HL-60/S4 treated with phorbol 12-myristate 13-acetate at 8.2 ng/mL for 4 days and 3 days (cell line): ENCODE data around the gene NELFB.

Experiments used
- in situ Hi-C: fragments of 300-500 bp; cut with MboI; formaldehyde crosslinking; loops from 2 replicates; pipeline ENCODE4 v1.15.0; 2022; ENCODE audit warnings: low sequenced_read_pairs

The NELFB gene

DNA sequence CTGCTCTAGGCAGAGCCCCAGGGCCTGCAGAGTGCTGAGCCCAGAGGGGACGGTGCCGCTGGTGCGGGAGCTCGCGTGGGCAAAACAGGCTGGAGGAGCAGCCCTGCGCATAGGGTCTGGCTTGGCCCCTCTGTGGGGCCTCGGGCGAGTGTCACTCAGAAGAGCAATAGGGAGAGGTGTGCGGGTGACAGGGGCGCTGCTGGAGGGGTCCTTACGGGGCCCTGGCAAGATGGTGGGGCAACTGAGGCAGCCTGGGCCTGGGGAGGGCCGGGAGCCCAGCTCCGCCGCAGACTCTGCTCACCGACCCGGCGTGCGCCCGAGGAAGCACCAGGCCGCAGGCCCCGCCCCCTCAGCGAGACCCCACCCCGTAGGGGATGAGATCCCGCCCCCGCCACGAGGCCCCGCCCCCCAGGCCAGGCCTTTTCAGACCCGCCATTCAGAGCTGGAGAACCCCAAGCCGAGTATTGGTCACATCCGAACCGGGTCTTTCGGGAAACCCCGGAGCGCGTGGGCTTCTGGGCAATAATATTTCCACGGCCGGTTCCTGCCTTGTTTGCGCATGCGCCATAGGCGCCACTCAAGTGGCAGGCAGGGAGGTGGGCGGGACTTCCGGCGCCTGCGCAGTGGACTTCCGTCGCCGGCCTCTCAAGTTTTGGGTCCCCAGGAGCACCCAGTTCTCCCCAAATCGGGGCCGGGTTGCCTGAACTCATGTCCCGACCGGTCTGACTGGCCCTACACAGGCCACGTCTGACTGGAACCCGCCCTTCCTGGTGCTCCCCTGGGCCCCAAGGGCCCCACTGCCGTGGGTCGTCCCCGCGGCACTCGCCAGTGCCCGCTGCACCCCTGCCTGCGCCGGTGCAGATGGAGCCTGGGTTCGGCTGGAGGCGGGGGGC lies 31.8 kb upstream of the NELFB start:
- in situ Hi-C loops = loop anchor here (10.0 kb wide), 1 partner anchor 99 kb away; no protein-coding TSS in a partner anchor

DNA sequence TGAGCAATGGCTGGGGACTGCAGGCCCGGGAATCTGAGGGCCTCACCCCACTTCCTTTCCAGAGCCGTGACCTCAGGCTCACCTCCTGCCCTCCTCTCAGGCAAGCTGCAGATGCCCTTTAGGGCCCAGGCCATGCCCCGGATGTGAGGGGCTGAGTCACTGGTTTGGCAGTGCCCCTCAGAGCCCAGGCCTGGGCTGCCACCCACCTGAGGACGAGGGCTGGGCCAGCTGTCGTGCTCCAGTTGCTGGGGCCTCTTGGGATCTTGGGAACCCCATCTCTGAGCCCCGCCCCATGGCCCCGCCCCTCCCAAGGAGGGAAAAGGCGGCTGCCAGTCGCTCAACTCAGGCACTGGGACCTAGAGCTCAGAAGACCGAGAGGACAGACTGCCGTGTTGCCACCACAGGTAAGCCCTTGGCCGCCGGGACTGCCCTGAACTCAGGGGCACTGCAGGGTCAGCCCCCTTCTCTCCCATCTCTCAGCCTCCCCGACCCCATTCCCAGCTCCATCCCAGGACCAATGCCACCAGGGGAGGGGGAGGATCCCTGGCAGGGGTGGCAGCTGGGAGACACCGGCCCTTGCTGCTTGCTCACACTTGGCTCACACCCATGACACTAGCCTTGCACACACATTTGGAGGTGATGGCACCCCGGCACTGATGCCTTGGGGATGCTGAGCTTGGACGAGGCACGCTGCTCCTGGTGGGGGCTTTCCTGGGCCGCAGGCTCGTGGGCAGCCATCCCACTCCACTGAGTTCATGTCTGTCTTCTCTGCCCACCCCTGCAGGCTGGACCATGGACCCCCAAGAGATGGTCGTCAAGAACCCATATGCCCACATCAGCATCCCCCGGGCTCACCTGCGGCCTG lies 30.1 kb upstream of the NELFB start, which contains the start of gene CYSRT1:
CYSRT1 (plus strand) TSS at position 345 of the 865 bp plus-strand sequence; CDS start at position 793, 448 bp downstream.
- in situ Hi-C loops = loop anchor here (10.0 kb wide), 1 partner anchor 100 kb away; no protein-coding TSS in a partner anchor

DNA sequence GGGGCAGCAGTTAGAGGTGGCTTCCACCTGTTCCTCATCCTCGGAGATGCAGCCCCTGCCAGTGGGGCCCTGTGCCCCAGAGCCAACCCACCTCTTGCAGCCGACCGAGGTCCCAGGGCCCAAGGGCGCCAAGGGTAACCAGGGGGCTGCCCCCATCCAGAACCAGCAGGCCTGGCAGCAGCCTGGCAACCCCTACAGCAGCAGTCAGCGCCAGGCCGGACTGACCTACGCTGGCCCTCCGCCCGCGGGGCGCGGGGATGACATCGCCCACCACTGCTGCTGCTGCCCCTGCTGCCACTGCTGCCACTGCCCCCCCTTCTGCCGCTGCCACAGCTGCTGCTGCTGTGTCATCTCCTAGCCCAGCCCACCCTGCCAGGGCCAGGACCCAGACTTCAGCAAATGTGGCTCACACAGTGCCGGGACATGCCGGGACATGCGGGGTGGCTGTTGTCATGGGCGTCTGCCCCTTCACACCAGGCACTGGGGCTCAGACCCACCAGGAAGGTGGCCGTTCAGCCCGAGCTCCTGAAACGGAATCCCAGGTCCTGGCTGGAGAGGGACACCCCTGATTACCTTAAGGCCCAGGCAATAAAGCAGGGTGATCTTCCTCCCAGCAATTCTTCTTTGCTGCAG lies 29.3 kb upstream of the NELFB start:
- in situ Hi-C loops = loop anchor here (10.0 kb wide), 1 partner anchor 101 kb away; no protein-coding TSS in a partner anchor

DNA sequence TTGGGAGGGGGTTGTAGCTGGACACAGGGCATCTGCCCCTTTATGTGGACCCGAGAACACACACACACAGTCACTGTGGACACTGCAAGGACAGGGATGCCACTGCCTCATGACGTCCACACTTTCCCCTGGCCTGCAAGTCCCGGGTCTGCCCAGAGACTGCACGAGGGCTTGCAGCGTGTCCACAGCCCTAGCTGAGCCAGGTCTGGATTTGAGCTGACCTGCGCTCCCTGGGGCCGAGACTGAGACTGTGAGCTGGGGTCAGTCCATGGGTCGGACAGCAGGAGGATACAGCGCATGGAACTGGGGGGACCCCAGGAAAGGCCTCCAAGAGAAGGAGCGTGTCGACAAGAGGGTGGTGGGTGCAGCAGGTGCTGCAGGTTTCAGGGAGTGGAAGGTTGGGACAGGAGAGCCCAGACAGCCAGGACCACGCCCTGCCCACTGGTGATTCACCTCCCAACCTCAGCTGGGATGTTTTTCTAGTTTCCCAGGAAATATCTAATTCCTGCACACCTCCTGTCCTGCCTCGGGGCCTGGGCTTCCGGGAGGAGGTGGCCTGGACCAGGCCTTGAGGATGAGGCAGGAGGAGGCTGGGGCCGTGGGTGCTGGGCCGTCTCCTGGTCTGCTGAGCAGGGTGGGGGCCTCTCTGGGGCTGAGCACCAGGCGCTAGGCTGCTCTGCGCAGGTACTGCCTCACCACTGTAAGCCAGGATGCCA lies 28.6 kb upstream of the NELFB start:
- in situ Hi-C loops = loop anchor here (10.0 kb wide), 1 partner anchor 102 kb away; no protein-coding TSS in a partner anchor

DNA sequence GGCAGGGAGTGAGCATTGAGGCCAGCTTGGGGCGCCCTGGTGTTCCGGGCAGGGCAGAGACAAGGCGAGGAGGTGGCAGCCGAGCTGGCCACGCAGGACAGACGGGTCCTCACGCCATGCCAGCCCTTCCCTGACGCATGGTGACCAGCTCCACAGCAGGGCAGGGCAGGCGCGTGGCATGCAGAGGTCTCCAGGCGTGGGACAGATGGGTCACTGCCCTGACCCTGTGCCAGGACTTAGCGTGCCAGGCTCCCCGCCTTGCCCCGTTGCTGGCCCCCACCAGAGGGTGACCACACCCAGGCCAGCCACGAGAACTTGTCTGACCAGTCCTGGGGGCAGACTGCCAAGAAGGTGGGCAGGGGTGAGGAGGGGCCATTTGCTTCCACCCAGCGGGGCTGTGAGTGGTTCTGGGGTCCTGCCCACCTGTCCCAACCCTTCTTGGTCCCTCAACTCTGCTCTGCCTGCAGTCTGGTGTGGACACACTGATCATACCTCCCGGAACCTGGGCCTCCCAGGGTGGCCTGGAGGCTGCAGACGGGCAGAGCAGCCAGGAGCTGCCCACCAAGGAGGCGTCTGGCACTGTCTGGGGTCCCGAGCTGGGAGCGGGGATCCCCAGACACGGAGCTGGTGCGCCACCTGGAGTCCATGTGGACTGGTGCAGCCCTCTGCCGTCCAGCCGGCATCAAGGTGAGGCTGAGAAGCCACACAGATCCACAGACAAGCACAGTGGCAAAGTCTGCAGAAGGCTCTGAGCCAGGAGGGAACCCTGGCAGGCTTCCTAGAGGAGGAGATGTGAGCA lies 27.9 kb upstream of the NELFB start, which contains the start of gene RNF224:
RNF224 (plus strand) TSS at position 449 of the 799 bp plus-strand sequence. CDS start 834 bp downstream, outside the sequence.
- in situ Hi-C loops = loop anchor here (10.0 kb wide), 1 partner anchor 102 kb away; no protein-coding TSS in a partner anchor

DNA sequence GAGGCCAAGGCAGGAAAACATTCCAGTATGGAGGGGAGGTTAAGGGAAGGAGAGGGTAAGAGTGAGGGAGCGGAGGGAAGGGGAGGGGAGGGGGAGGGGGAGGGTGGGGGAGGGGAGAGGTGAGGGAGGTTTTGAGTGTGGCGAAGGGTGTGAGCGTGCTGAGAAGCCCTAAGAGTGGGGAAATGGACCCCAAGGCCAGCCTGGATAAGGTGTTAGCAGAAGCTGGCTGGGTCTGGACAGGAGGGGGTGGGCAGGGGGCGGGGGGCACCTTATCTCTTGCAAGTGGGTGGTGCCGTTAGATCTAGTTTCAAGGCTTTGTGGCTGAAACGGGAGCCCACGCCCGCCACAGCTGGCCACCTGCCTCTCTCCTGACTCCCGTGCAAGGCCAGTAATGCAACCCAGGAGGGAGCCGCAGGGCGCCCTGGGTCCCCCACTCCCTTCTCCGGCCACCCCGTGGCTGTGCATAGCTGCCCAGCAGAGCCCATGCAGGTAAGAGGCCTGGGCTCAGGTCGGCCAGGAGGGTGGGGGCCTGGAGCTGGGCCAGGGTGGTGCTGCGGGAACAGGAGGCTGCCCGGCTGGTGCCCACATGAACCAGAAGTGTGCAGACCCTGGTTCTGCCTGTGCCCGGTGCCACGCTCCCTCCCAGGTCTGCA lies 27.1 kb upstream of the NELFB start:
- in situ Hi-C loops = loop anchor here (10.0 kb wide), 1 partner anchor 103 kb away; no protein-coding TSS in a partner anchor

DNA sequence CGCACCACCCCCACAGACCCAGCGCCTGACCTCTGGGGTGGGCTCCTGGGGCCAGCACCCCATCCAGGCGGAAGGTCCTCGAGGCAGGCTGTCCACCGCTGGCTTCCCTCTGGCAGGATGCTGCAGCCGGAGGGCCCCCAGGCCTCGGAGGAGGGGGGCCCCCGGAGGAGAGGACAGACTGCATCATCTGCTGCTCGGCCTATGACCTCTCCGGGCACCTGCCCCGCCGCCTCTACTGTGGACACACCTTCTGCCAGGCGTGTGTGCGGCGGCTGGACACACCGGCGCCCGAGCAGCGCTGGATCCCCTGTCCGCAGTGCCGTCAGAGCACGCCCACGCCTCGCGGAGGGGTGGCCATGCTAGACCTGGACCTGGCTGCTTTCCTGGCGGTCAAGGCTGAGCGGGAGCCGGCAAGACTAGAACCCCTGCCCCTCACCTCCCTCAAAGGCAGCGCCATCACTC lies 26.6 kb upstream of the NELFB start:
- in situ Hi-C loops = loop anchor here (10.0 kb wide), 1 partner anchor 104 kb away; no protein-coding TSS in a partner anchor

DNA sequence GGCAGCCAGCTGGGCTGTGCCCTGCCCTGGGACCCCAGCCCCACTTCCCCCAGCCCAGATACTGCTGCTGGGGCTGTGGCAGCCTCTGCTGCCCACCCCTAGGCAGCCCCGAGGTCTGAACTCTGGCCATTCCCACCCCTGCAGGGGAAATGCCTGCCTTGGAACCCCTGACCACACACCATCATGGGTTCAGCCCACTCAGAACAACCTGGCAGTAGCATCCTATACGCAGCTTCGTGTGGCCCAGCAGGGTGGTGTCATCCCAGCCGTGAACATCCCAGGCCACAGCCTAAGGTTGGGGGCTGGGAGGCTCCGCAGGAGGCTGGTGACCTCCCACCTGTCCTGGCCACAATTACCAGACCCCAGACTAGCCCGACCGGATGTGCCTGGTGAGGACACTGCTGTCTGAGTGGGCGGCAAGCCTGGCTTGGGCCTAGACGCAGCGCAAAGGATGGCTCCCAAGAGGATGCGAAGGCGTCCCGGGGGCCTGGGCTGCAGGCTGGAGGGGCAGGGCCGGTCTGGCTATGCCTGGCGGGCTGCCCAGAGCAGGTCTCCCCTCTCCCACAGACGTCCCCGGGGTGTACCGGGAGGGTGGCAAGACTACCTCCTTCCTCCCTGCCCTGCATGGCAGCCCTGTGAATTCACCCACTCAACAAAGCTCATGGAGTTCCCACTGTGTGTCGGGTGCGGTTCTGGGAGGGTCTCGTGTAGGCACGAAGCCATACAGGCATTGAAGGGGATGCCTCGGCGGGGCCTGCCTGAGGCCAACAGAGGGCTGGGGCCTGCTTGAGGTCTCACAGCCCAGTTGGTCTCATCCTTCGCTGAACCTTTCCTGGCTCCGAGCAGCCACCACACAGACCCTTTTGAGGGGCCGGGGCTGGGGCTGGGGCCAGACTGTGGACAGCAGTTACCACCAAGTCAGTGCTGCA lies 25.9 kb upstream of the NELFB start:
- in situ Hi-C loops = loop anchor here (10.0 kb wide), 1 partner anchor 104 kb away; no protein-coding TSS in a partner anchor

DNA sequence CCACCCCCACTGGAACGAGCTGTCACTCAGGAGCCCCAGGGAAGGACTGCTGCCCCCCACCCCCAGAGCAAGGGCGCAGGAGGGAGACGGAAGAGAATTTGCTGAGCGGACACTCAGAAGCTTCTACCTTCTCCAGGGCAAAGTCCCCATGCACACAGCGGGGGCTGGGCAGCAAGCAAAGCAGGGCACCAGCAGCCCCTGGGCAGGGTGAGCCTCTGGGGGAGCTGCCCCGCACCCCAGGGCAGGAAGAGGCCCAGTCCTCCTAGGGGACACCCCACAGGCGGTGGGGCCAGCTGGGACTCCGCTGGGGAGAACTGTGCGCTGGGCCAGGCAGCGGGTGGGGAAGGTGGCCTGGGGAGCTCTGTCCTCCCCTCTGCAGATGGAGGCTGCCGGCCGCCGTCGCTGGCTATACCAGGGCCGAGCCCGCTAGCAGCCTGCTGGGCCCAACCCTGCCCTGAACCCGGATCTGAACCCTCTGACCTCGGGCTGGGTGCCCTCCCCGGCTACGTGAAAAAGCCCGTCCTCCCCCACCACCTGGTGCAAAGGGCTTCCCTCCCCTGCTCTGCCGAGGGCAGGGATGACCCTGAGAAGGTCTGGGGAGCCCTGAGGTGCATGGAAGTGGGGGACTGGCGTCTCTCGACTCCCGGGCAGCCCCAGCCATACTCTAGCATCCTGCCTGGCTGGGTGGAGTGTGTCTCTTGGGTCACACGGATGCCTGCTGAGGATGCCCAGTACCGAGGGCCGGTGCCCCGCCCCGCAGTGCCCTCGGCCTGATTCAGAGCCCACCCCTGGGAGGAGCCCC lies 25.0 kb upstream of the NELFB start:
- in situ Hi-C loops = loop anchor here (10.0 kb wide), 1 partner anchor 105 kb away; no protein-coding TSS in a partner anchor

DNA sequence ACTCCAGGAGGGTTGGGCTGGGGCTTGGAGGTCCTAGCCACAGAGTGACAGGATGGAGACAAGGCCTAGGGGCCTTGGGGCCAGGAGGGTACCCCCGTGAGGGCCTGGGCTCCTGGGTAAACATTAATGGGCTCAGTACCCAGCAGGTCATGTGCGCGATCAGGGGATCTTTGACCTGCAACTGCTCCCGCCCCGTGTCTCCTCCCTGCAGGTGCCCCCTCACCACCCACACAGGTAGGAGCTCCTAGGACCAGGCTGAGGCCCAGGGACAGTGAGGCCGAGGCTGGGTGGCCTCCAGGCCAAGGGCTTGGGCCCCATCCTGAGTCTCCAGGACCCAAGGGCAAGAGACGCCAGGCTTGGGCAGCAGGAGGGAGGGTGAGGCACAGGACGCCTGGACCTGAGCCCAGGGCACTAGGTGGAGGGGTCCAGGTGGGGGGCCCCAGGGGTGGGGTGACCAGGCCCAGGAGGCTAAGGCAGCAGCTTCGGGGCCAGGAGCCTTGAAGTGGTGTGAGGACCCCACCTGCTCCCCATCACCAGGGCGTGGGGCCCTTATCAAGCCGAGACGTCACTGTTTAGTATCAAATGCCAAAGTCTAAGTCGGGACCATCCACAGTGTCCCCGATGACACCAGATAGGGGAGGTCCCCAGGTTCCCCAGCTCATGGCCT lies 24.3 kb upstream of the NELFB start, which contains the start of gene SLC34A3:
SLC34A3 (plus strand) TSS at position 197 of the 667 bp plus-strand sequence. CDS start 802 bp downstream, outside the sequence.
- in situ Hi-C loops = no loop called here

DNA sequence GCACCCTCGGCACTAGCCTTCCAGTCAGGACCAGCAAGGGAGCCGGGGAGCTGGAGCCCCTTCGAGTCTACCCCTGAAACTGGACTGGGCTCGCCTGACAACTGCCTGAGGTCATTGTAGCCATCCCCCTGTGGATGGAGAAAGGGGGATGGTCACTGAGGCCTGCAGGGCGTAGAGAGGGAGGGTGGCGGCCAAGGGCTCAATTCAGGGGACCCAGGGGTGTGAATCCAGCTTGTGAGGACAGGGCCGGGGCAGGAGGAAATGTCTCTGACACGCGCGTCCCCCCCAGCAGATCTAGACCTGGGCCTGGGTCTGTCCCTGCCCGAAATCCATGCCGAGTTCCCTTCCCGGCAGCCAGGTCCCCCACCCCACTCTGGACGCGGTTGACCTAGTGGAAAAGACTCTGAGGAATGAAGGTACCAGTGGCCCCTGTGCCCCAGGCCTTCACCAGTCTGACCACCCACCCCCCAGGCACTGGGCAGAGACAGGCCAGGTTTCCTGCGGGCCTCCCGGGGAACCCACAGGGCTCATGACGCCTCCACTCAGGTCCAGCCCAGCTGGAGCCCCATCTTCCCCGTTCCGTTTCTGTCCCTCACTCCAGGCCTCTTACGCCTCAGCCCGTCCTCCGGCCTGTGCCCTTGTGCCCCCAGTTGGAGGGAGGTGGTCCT lies 23.6 kb upstream of the NELFB start:
- in situ Hi-C loops = no loop called here

DNA sequence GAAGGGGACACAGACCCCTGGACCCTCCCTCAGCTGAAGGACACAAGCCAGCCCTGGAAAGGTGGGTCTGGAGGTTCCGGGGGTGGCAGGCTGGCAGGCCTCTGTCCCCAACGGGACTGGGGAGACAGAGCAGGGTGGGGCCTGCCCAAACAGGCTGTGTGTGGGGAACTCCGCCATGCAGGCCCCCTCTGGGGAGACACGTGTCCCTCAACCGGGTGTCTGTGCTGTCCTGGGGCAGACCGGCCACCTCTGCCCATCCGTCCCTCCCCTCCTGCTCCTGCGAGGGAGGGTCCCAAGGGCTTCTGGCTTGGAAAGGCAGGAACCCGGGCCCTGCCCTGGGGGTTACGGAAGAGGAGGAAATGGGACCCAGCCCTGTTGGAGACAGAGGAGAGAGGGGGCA lies 23.0 kb upstream of the NELFB start:
- in situ Hi-C loops = no loop called here

DNA sequence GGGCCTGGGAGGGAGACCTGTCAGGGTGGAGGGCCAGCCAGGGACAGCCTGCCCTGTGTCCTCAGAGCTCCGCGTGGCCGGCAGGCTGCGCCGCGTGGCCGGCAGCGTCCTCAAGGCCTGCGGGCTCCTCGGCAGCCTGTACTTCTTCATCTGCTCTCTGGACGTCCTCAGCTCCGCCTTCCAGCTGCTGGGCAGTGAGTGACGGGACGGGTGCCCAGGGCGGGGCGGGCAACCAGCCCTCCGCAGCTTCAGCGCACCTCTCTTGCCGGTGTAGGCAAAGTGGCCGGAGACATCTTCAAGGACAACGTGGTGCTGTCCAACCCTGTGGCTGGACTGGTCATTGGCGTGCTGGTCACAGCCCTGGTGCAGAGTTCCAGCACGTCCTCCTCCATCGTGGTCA lies 22.6 kb upstream of the NELFB start:
- in situ Hi-C loops = no loop called here

DNA sequence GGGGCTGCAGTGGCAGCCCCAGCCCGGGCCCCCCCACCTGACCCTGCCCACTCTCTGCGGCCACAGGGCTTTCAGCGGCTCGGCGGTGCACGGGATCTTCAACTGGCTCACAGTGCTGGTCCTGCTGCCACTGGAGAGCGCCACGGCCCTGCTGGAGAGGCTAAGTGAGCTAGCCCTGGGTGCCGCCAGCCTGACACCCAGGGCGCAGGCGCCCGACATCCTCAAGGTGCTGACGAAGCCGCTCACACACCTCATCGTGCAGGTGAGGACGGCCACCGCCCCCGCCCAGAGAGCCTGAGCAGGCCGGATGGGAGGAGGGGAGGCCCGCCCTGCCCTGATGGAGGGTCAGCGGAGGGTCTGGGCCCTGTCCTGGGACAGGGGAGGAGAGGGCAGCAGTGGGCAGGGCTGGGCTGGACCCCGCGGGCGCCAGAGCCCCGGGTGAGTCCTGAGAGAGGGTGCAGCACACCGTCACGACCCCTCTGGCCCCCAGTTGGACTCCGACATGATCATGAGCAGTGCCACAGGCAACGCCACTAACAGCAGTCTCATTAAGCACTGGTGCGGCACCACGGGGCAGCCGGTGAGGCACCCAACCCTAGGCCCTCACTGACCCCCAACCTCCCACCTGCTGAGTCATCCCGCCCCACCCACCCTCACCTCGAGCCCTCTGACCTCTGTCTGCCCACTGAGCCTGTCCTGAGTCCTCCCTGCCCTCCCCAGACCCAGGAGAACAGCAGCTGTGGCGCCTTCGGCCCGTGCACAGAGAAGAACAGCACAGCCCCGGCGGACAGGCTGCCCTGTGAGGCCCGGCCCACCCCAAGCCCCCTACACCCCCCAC lies 21.8 kb upstream of the NELFB start:
- in situ Hi-C loops = no loop called here
